ENCODE data around the gene PPAT.
A peak's percentile ranks its signal among the peaks of the same experiment; 100 is the strongest.

The PPAT gene

GRCh38 chr4:56475917-56476316, 40.5 kb upstream of the PPAT start:
- H4K20me1 ChIP-seq (ENCODE audit: insufficient read depth, low read length, poor library complexity, severe bottlenecking), result peaks cover 3% of the 10 kb centered on the region
- no peak overlapping the region for H3K9ac ChIP-seq (ENCODE audit: low read depth, low read length, poor library complexity, severe bottlenecking)
- H3K9me2 ChIP-seq (replicated peaks; ENCODE audit: low read depth, low read length), result no peaks in the 10 kb centered on the region
- H3F3A ChIP-seq (ENCODE audit: low read depth), result no peaks in the 10 kb centered on the region
- H3K9me3 ChIP-seq (ENCODE audit: insufficient read depth, low read depth, low read length), result no peaks in the 10 kb centered on the region
- H2AFZ ChIP-seq (ENCODE audit: low read length), result no peak overlapping the region
- no peaks in the 10 kb centered on the region for H3K27me3 ChIP-seq (ENCODE audit: insufficient read depth, low read length, poor library complexity, severe bottlenecking)
- peaks cover 14% of the 10 kb centered on the region for H3K4me1 ChIP-seq (ENCODE audit: insufficient read depth, low read length, poor library complexity, severe bottlenecking)
- H3K4me2 ChIP-seq (ENCODE audit: low read depth, low read length, poor library complexity, severe bottlenecking), result no peak overlapping the region
- TF ChIP-seq EZH2phosphoT487 (IDR thresholded peaks at IDR 0.05; ENCODE audit: borderline replicate concordance), result no peak
- TF ChIP-seq, protein P1, sequence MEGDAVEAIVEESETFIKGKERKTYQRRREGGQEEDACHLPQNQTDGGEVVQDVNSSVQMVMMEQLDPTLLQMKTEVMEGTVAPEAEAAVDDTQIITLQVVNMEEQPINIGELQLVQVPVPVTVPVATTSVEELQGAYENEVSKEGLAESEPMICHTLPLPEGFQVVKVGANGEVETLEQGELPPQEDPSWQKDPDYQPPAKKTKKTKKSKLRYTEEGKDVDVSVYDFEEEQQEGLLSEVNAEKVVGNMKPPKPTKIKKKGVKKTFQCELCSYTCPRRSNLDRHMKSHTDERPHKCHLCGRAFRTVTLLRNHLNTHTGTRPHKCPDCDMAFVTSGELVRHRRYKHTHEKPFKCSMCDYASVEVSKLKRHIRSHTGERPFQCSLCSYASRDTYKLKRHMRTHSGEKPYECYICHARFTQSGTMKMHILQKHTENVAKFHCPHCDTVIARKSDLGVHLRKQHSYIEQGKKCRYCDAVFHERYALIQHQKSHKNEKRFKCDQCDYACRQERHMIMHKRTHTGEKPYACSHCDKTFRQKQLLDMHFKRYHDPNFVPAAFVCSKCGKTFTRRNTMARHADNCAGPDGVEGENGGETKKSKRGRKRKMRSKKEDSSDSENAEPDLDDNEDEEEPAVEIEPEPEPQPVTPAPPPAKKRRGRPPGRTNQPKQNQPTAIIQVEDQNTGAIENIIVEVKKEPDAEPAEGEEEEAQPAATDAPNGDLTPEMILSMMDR (conservative IDR thresholded peaks at IDR 0.05; ENCODE audit: low read length), result no peak
- peaks cover 17% of the 10 kb centered on the region for H3K79me2 ChIP-seq (ENCODE audit: insufficient read depth, low read length)
- no peak overlapping the region for H3K4me3 ChIP-seq (ENCODE audit: low read length, poor library complexity, severe bottlenecking)
- H3K36me3 ChIP-seq (ENCODE audit: insufficient read depth, low read length), result peaks cover 89% of the 10 kb centered on the region

GRCh38 chr4:56469489-56470210, 34.2 kb upstream of the PPAT start:
- Histone ChIP-seq H2AFZ (ENCODE audit: low read length) (no peak overlapping the region), H3K27me3 (ENCODE audit: insufficient read depth, low read length, poor library complexity, severe bottlenecking) (no peaks in the 10 kb centered on the region), H3K4me3 (ENCODE audit: low read length, poor library complexity, severe bottlenecking) (peak overlapping the region; percentile 79), H3K36me3 (ENCODE audit: insufficient read depth, low read length) (peaks cover 34% of the 10 kb centered on the region), H3K79me2 (ENCODE audit: insufficient read depth, low read length) (peaks cover 79% of the 10 kb centered on the region), H3K4me2 (ENCODE audit: low read depth, low read length, poor library complexity, severe bottlenecking) (peak overlapping the region; percentile 86), H3K4me1 (ENCODE audit: insufficient read depth, low read length, poor library complexity, severe bottlenecking) (peaks cover 48% of the 10 kb centered on the region), H3K9me3 (ENCODE audit: insufficient read depth, low read depth, low read length) (no peaks in the 10 kb centered on the region), H4K20me1 (ENCODE audit: insufficient read depth, low read length, poor library complexity, severe bottlenecking) (peaks cover 40% of the 10 kb centered on the region), H3K9me2 (replicated peaks; ENCODE audit: low read depth, low read length) (no peaks in the 10 kb centered on the region), H3F3A (ENCODE audit: low read depth) (no peaks in the 10 kb centered on the region), H3K9ac (ENCODE audit: low read depth, low read length, poor library complexity, severe bottlenecking) (peak overlapping the region; percentile 88)
- TF ChIP-seq, protein P1 (conservative IDR thresholded peaks at IDR 0.05; ENCODE audit: low read length), result no peak
- no peak for TF ChIP-seq EZH2phosphoT487 (IDR thresholded peaks at IDR 0.05; ENCODE audit: borderline replicate concordance)

DNA sequence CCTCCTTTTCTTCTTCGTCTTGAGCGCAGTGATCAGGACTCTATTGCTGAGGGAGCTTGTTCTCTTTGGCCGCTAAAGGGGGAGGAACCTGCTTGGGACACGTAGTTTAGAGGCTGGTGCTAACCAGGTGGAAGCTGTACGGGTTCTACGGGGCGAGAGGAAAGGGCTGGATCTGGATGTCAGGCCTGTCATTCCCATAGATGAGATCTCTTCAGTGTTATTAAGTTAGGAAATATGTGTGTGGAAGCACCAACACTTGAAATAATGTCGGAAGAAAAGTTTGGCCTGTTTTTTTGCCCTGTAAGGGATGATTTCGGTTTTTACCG, 32.6 kb upstream of the PPAT start:
- H4K20me1 ChIP-seq (ENCODE audit: insufficient read depth, low read length, poor library complexity, severe bottlenecking), result peaks cover 40% of the 10 kb centered on the region
- H3F3A ChIP-seq (ENCODE audit: low read depth), result no peaks in the 10 kb centered on the region
- H3K79me2 ChIP-seq (ENCODE audit: insufficient read depth, low read length), result peaks cover 83% of the 10 kb centered on the region
- H3K4me3 ChIP-seq (ENCODE audit: low read length, poor library complexity, severe bottlenecking), result peak overlapping the region; percentile 79
- H3K4me2 ChIP-seq (ENCODE audit: low read depth, low read length, poor library complexity, severe bottlenecking), result peak overlapping the region; percentile 86
- no peaks in the 10 kb centered on the region for H3K9me2 ChIP-seq (replicated peaks; ENCODE audit: low read depth, low read length)
- H2AFZ ChIP-seq (ENCODE audit: low read length), result peak overlapping the region; percentile 87
- TF ChIP-seq, protein P1 (conservative IDR thresholded peaks at IDR 0.05; ENCODE audit: low read length), result no peak
- TF ChIP-seq EZH2phosphoT487 (IDR thresholded peaks at IDR 0.05; ENCODE audit: borderline replicate concordance), result no peak
- peaks cover 53% of the 10 kb centered on the region for H3K4me1 ChIP-seq (ENCODE audit: insufficient read depth, low read length, poor library complexity, severe bottlenecking)
- H3K9ac ChIP-seq (ENCODE audit: low read depth, low read length, poor library complexity, severe bottlenecking), result peak overlapping the region; percentile 88
- no peaks in the 10 kb centered on the region for H3K27me3 ChIP-seq (ENCODE audit: insufficient read depth, low read length, poor library complexity, severe bottlenecking)
- peaks cover 22% of the 10 kb centered on the region for H3K36me3 ChIP-seq (ENCODE audit: insufficient read depth, low read length)
- H3K9me3 ChIP-seq (ENCODE audit: insufficient read depth, low read depth, low read length), result no peaks in the 10 kb centered on the region
